Measurements from ENCODE around the gene PEPD.

PEPD gene

GRCh38 chr19:33510462-33511194, 11.0 kb downstream of the PEPD start:
- DNase-seq = no peak

- no peak for DNase-seq
These were observed 11.8 kb downstream of the PEPD start for GRCh38 chr19:33509774-33510173.

GRCh38 chr19:33508941-33509614, 12.5 kb downstream of the PEPD start:
- no peak for DNase-seq

GRCh38 chr19:33508431-33508830, 13.2 kb downstream of the PEPD start:
- no peak for DNase-seq

GRCh38 chr19:33508009-33508408, 13.6 kb downstream of the PEPD start:
- no peak for DNase-seq

GRCh38 chr19:33507021-33507956, 14.3 kb downstream of the PEPD start:
- DNase-seq = no peak

GRCh38 chr19:33506498-33506897, 15.1 kb downstream of the PEPD start:
- no peak for DNase-seq

GRCh38 chr19:33505823-33506222, 15.8 kb downstream of the PEPD start:
- DNase-seq = no peak

GRCh38 chr19:33505148-33505547, 16.4 kb downstream of the PEPD start:
- no peak for DNase-seq

- no peak for DNase-seq
These were observed 17.5 kb downstream of the PEPD start for GRCh38 chr19:33504058-33504444.

- DNase-seq = no peak
These were observed 18.0 kb downstream of the PEPD start for GRCh38 chr19:33503433-33504057.

GRCh38 chr19:33503030-33503429, 18.6 kb downstream of the PEPD start:
- DNase-seq = no peak

GRCh38 chr19:33502521-33502920, 19.1 kb downstream of the PEPD start:
- DNase-seq = no peak

- DNase-seq = no peak
These were observed 19.8 kb downstream of the PEPD start for GRCh38 chr19:33501693-33502356.

GRCh38 chr19:33500991-33501390, 20.6 kb downstream of the PEPD start:
- DNase-seq = no peak

GRCh38 chr19:33500586-33500985, 21.0 kb downstream of the PEPD start:
- DNase-seq = no peak

GRCh38 chr19:33499671-33500506, 21.7 kb downstream of the PEPD start:
- DNase-seq = no peak

- DNase-seq = no peak
These were observed 22.3 kb downstream of the PEPD start for GRCh38 chr19:33499248-33499647.

- DNase-seq = no peak
These were observed 23.1 kb downstream of the PEPD start for GRCh38 chr19:33498391-33499000.

GRCh38 chr19:33497778-33498175, 23.8 kb downstream of the PEPD start:
- no peak for DNase-seq

GRCh38 chr19:33497131-33497777, 24.3 kb downstream of the PEPD start:
- DNase-seq = no peak
